Measurements from ENCODE around the gene MYL11.

MYL11 gene

GRCh38 chr16:30354423-30355143, 20.0 kb upstream of the MYL11 start:
- no peak for DNase-seq

GRCh38 chr16:30355144-30355953, 19.3 kb upstream of the MYL11 start, which contains the start of gene CD2BP2:
Gene CD2BP2 (minus strand): TSS chr16:30355308. CDS start chr16:30354681, 627 bp downstream.
- DNase-seq, result peak; percentile 97

GRCh38 chr16:30355954-30356308, 18.7 kb upstream of the MYL11 start:
- no peak for DNase-seq

- peak; percentile 26 for DNase-seq
These were observed 18.1 kb upstream of the MYL11 start for GRCh38 chr16:30356401-30357084.

GRCh38 chr16:30357085-30357714, 17.4 kb upstream of the MYL11 start:
- DNase-seq, result no peak

- DNase-seq, result no peak
These were observed 16.7 kb upstream of the MYL11 start for GRCh38 chr16:30357715-30358576.

GRCh38 chr16:30358577-30358936, 16.0 kb upstream of the MYL11 start:
- no peak for DNase-seq

- no peak for DNase-seq
These were observed 15.4 kb upstream of the MYL11 start for GRCh38 chr16:30358990-30359870.

- no peak for DNase-seq
These were observed 14.8 kb upstream of the MYL11 start for GRCh38 chr16:30359871-30360170.

GRCh38 chr16:30361180-30361579, 13.4 kb upstream of the MYL11 start:
- no peak for DNase-seq

GRCh38 chr16:30365200-30365599, 9.4 kb upstream of the MYL11 start:
- DNase-seq, result no peak

GRCh38 chr16:30366511-30366910, 8.1 kb upstream of the MYL11 start:
- no peak for DNase-seq

GRCh38 chr16:30367349-30368009, 7.1 kb upstream of the MYL11 start:
- DNase-seq, result no peak

GRCh38 chr16:30368122-30368791, 6.3 kb upstream of the MYL11 start:
- no peak for DNase-seq

GRCh38 chr16:30368792-30369090, 5.9 kb upstream of the MYL11 start:
- no peak for DNase-seq

- DNase-seq, result no peak
These were observed 5.3 kb upstream of the MYL11 start for GRCh38 chr16:30369091-30369937.

- no peak for DNase-seq
These were observed 4.6 kb upstream of the MYL11 start for GRCh38 chr16:30369938-30370455.

GRCh38 chr16:30370456-30371247, 4.0 kb upstream of the MYL11 start, which contains the start of gene TBC1D10B:
Gene TBC1D10B (minus strand): TSS chr16:30370494. CDS start chr16:30370183, 311 bp downstream.
- DNase-seq, result peak; percentile 99
